T-helper 2 cell treated with Interferon-gamma antibody and Interleukin-4, amounts not matched to agents 100 ng/mL and 5 ng/mL, for 36 hours (primary cell): ENCODE results near the gene USH1C. TPM values are rescaled to one million over a fixed set of nuclear protein-coding genes. Genes with fewer than 3 reads are reported as not detected.

ENCODE experiments used
- total RNA-seq: library from RNA; stranded (reverse); gene quantifications from 2 replicates; pipeline ENCODE4 v1.2.3, GENCODE V29; 2022

USH1C gene
- total RNA-seq, 1 donor from 2014 or later, result not detected

Other genes starting within 250 kb of the USH1C start
- 0.82 and 1.0 TPM in 2 replicates for gene NCR3LG1, start 192.6 kb downstream of the USH1C start, total RNA-seq
- gene KCNJ11, start 155.8 kb downstream of the USH1C start, total RNA-seq, result 1.5 and 2.0 TPM in 2 replicates
- 0.50 and 1.3 TPM in 2 replicates for gene ABCC8, start 67.6 kb downstream of the USH1C start, total RNA-seq
- gene OTOG, start 2.8 kb upstream of the USH1C start, total RNA-seq, result not detected in 2 replicates
- gene MYOD1, start 175.2 kb upstream of the USH1C start, total RNA-seq, result not detected in 2 replicates
- gene KCNC1, start 190.4 kb upstream of the USH1C start, total RNA-seq, result not detected in 2 replicates